Ovary (tissue), 9 donors: ENCODE data around the gene UROC1. TPM values are rescaled to one million over a fixed set of nuclear protein-coding genes. Genes with fewer than 3 reads are reported as not detected.

Experiments
- DNase-seq, 5 donors: peaks; one replicate each; pipeline ENCODE4 v3.0.0-alpha.2; 2019 to 2020
- H3K27ac ChIP-seq, 2 donors: fragments of 200-600 bp; one replicate each; pipeline versions ENCODE4 v1.5.1 to v1.8.0; 2019 to 2022
- H3K27me3 ChIP-seq: fragments of 200-600 bp; one replicate; pipeline ENCODE4 v1.8.0; 2022
- H3K36me3 ChIP-seq: fragments of 200-600 bp; sonication (generic); one replicate; pipeline ENCODE4 v1.5.1; 2019
- H3K4me1 ChIP-seq: one replicate; pipeline ENCODE4 v1.8.1; 2013; ENCODE audit warnings: mild to moderate bottlenecking, moderate library complexity; ENCODE audit not compliant: insufficient read depth
- H3K4me3 ChIP-seq: fragments of 200-600 bp; sonication (generic); one replicate; pipeline ENCODE4 v1.5.1; 2017
- H3K9me3 ChIP-seq, 2 donors: fragments of 200-600 bp in 1 of 2; sonication (generic) in 1 of 2; one replicate each; pipeline versions ENCODE4 v1.5.1 to v1.8.1; 2013 to 2019; ENCODE audit warnings: mild to moderate bottlenecking in 1 of 2, moderate library complexity in 1 of 2
- CTCF ChIP-seq, 3 donors: fragments of 450-650 bp in 2 of 3; fragments of 200-600 bp in 1 of 3; IDR thresholded peaks; one replicate each; pipeline versions ENCODE4 v1.5.1 to v1.8.0; 2016 to 2022; ENCODE audit warnings: antibody characterized with exemption in 3 of 3, mild to moderate bottlenecking in 1 of 3
- EP300 ChIP-seq: sonication (generic); formaldehyde crosslinking; IDR thresholded peaks from one replicate; pipeline ENCODE4 v1.6.1; 2017; ENCODE audit warnings: antibody characterized with exemption
- POLR2A ChIP-seq: fragments of 450-650 bp; IDR thresholded peaks from one replicate; pipeline ENCODE4 v1.6.1; 2017; ENCODE audit warnings: antibody characterized with exemption, mild to moderate bottlenecking, moderate library complexity
- WGBS, 3 donors: extraction: QIAGEN DNeasy Blood & Tissue Kit in 1 of 3; methylation state at CpG; one replicate each; pipeline versions ENCODE4 v1.1.5 to v1.1.7; 2013 to 2017; 5-methylcytosine and 5-hydroxymethylcytosine counted together
- intact Hi-C, 4 donors: fragments of 100-400 bp; cut with DNase I; formaldehyde crosslinking; loops; one replicate each; pipeline versions ENCODE4 v1.11.0 to v1.15.1; 2022 to 2023
- polyA plus RNA-seq, 2 donors: library from polyadenylated mRNA; stranded (reverse); fragments of 200-250 nt in 1 of 2; fragments of 350-450 nt in 1 of 2; fragmentation: Illumina TruSeq in 1 of 2; extraction: RNeasy Lipid Tissue Mini Kit (QIAGEN cat#74804) in 1 of 2; gene quantifications; one replicate each; pipeline ENCODE4 v1.2.3, GENCODE V29; 2013 to 2014
- total RNA-seq, 7 donors: library from RNA; depleted of rRNA in 2 of 7; stranded (reverse); fragments of >200 nt in 2 of 7; fragmentation: NEBNext Ultra II Directional in 3 of 7; extraction: Animal tissue kit (Norgen Biotek cat#: 25700) in 3 of 7; gene quantifications; one replicate each; pipeline versions ENCODE4 v1.1.0 to v1.2.4, GENCODE V29; 2016 to 2023
- donor health status: DM: no; HTN: no; CAD: no; lungs with moderate emphysema.
- donor health status: DM: no; HTN: no; CAD: no.
- donor health status: Bipolar disorder and iron deficiency.
- donor health status: DM: yes; HTN: yes; CAD: no.
- donor health status: DM: no; HTN: no; CAD: no.
- donor health status: DM: yes; HTN: yes; CAD: no.

UROC1 gene
- total and polyA plus RNA-seq, 9 donors: 0.06 to 0.32 (median 0.12) TPM; not detected in 4

GRCh38 chr3:126527006-126527405 lies 9.4 kb upstream of the UROC1 start:
- 77 to 87% (median 80%) methylated on average over 7 of the region's 7 CpGs for WGBS, 3 donors
- DNase-seq: no peak
- Histone ChIP-seq H3K36me3 (no peaks in the 10 kb centered on the region), H3K27ac (no peak overlapping the region), H3K4me3 (no peak overlapping the region), H3K27me3 (no peaks in the 10 kb centered on the region), H3K4me1 (no peaks in the 10 kb centered on the region), H3K9me3 (no peaks in the 10 kb centered on the region)
- intact Hi-C loops: loop anchor here in 3 of 4 donors (10.0 kb wide), 3 partner anchors 138 to 1018 kb away; no protein-coding TSS in a partner anchor
- TF ChIP-seq EP300 (no peak), CTCF (IDR thresholded peaks at IDR 0.05) (no peak), POLR2A (no peak)

GRCh38 chr3:126526668-126527005 lies 9.1 kb upstream of the UROC1 start:
- 81 to 96% (median 87%) methylated on average over 7 of the region's 7 CpGs for WGBS, 3 donors

GRCh38 chr3:126525853-126526667 lies 8.5 kb upstream of the UROC1 start:
- Histone ChIP-seq H3K4me1 (no peaks in the 10 kb centered on the region), H3K27ac (no peak overlapping the region), H3K9me3 (no peaks in the 10 kb centered on the region), H3K4me3 (no peak overlapping the region), H3K36me3 (no peaks in the 10 kb centered on the region), H3K27me3 (no peaks in the 10 kb centered on the region)
- no peak for DNase-seq
- WGBS, 3 donors: 84 to 90% (median 86%) methylated on average over 7 to 8 of the region's 8 CpGs
- no peak for TF ChIP-seq EP300
- no peak for TF ChIP-seq CTCF (IDR thresholded peaks at IDR 0.05)
- TF ChIP-seq POLR2A: no peak
- intact Hi-C loops: loop anchor here in 3 of 4 donors (10.0 kb wide), 3 partner anchors 139 to 1019 kb away; no protein-coding TSS in a partner anchor

More at GRCh38 chr3:126526668-126527005, 9.1 kb upstream of the UROC1 start:
- Histone ChIP-seq H3K27ac (no peak overlapping the region), H3K9me3 (no peaks in the 10 kb centered on the region), H3K27me3 (no peaks in the 10 kb centered on the region), H3K36me3 (no peaks in the 10 kb centered on the region), H3K4me3 (no peak overlapping the region), H3K4me1 (no peaks in the 10 kb centered on the region)
- intact Hi-C loops: loop anchor here in 3 of 4 donors (10.0 kb wide), 3 partner anchors 138 to 1018 kb away; no protein-coding TSS in a partner anchor
- no peak for TF ChIP-seq POLR2A
- TF ChIP-seq CTCF (IDR thresholded peaks at IDR 0.05): no peak
- no peak for TF ChIP-seq EP300
- no peak for DNase-seq

GRCh38 chr3:126525091-126525852 lies 7.7 kb upstream of the UROC1 start:
- Histone ChIP-seq H3K4me3 (no peak overlapping the region), H3K27ac (no peak overlapping the region), H3K36me3 (no peaks in the 10 kb centered on the region), H3K27me3 (no peaks in the 10 kb centered on the region), H3K9me3 (no peaks in the 10 kb centered on the region), H3K4me1 (no peaks in the 10 kb centered on the region)
- intact Hi-C loops: loop anchor here in 3 of 4 donors (10.0 kb wide), 3 partner anchors 140 to 1020 kb away; no protein-coding TSS in a partner anchor
- TF ChIP-seq POLR2A (no peak), CTCF (IDR thresholded peaks at IDR 0.05) (no peak), EP300 (no peak)
- DNase-seq: no peak
- WGBS, 3 donors: 76 to 80% (median 78%) methylated on average over 12 of the region's 12 CpGs
